ENCODE measurements around the gene BTBD9. TPM values are rescaled to one million over a fixed set of nuclear protein-coding genes. Genes with fewer than 3 reads are reported as not detected.

The BTBD9 gene
- total RNA-seq, 1 experiment from 2014 or later, result 10.8 TPM

GRCh38 chr6:38673397-38674165 is 33.9 kb upstream of the BTBD9 start:
- no peak for DNase-seq
- intact Hi-C loops (cut with micrococcal nuclease; ENCODE audit: unreplicated experiment), result loop anchor here (2.0 to 10.0 kb wide), 2 partner anchors 179 to 979 kb away; partner anchors contain the start of gene MDGA1
- H3K4me1 ChIP-seq (replicated peaks; ENCODE audit: insufficient read depth), result no peaks in the 10 kb centered on the region
- ChIA-PET POLR2A (ENCODE audit: unreplicated experiment) (no interaction called here), CTCF (no interaction called here)
- no TSS peak for BruUV-seq (replicated peaks)
- TF ChIP-seq EZH2 (IDR thresholded peaks at IDR 0.05; ENCODE audit: low read depth) (no peak), CTCF (conservative IDR thresholded peaks at IDR 0.05) (no peak)
- no peaks in the 10 kb centered on the region for H3K79me2 ChIP-seq (ENCODE audit: low read depth)
- no peak overlapping the region for H3K27ac ChIP-seq
- H3K4me3 ChIP-seq, result no peak overlapping the region
- no peaks in the 10 kb centered on the region for H3K27me3 ChIP-seq (ENCODE audit: insufficient read depth, low read depth)
- no peak overlapping the region for H2AFZ ChIP-seq
- no peak overlapping the region for H3K4me2 ChIP-seq
- H3F3A ChIP-seq (ENCODE audit: insufficient read depth, low read depth), result peaks cover 11% of the 10 kb centered on the region
- H4K20me1 ChIP-seq (ENCODE audit: insufficient read depth), result no peaks in the 10 kb centered on the region
- no peaks in the 10 kb centered on the region for H3K9me2 ChIP-seq (ENCODE audit: insufficient read depth)
- peaks cover 21% of the 10 kb centered on the region for H3K36me3 ChIP-seq (ENCODE audit: low read depth)
- no peaks in the 10 kb centered on the region for H3K9me3 ChIP-seq (ENCODE audit: insufficient read depth, low read depth)

- POLR2A ChIA-PET (ENCODE audit: unreplicated experiment), result no interaction called here
- Histone ChIP-seq H3K4me1 (replicated peaks; ENCODE audit: insufficient read depth) (no peaks in the 10 kb centered on the region), H3K4me2 (no peak overlapping the region), H3K27me3 (ENCODE audit: insufficient read depth, low read depth) (no peaks in the 10 kb centered on the region), H3K36me3 (ENCODE audit: low read depth) (peaks cover 11% of the 10 kb centered on the region; the same call in 1 of the 2 replicates), H3K9me2 (ENCODE audit: insufficient read depth) (no peaks in the 10 kb centered on the region), H2AFZ (no peak overlapping the region), H3K9me3 (ENCODE audit: insufficient read depth, low read depth) (no peaks in the 10 kb centered on the region), H3F3A (ENCODE audit: insufficient read depth, low read depth) (peaks cover 11% of the 10 kb centered on the region), H3K79me2 (ENCODE audit: low read depth) (no peaks in the 10 kb centered on the region), H3K4me3 (no peak overlapping the region), H3K27ac (no peak overlapping the region), H4K20me1 (ENCODE audit: insufficient read depth) (no peaks in the 10 kb centered on the region)
- intact Hi-C loops (cut with micrococcal nuclease; ENCODE audit: unreplicated experiment), result loop anchor here (2.0 to 10.0 kb wide), 2 partner anchors 177 to 977 kb away; partner anchors contain the start of gene MDGA1
- CTCF ChIA-PET, result no interaction called here
- TF ChIP-seq EZH2 (IDR thresholded peaks at IDR 0.05; ENCODE audit: low read depth), result no peak
- peak; percentile 78 for TF ChIP-seq CTCF (conservative IDR thresholded peaks at IDR 0.05)
- peak; percentile 17 to 42 for DNase-seq
- no TSS peak for BruUV-seq (replicated peaks)
These were observed 32.2 kb upstream of the BTBD9 start for GRCh38 chr6:38671885-38672467.

DNA sequence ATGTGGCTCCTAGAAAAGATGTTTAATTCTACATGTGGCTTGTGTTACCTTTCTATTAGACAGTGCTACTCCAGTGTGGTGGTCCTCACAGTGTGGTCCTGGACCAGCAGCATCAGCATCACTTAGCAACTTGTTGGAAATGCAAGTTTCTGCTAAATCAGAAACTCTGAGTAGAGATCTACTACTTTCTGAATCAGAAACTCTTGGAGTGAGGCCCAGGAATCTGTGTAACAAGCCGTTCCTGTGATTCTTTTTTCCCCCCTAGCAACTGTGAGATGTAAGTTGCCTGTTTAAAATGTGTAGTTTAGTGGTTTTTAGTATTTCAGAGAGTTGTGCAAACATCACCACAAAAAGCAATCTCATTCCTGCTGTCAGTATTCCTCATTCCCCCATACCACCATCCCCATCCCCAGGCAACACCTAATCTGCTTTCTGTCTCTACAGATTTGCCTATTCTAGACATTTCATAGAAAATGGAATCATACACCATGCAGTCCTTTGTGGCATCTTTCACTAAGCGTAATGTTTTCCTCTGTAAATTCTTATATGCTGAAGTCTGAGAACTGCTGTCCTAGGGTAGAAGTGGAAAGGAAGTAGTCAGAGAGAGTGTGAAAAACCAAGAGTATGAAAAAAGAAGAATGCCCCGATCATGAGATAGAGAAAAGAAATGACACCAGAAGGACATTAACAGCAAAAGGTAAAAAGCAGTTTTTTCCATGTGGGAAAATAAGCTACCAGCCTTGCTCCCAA is 18.9 kb upstream of the BTBD9 start:
- ChIA-PET CTCF (no interaction called here), POLR2A (ENCODE audit: unreplicated experiment) (no interaction called here)
- Histone ChIP-seq H3K79me2 (ENCODE audit: low read depth) (no peaks in the 10 kb centered on the region), H2AFZ (no peak overlapping the region), H3K9me3 (ENCODE audit: insufficient read depth, low read depth) (no peaks in the 10 kb centered on the region), H3K27ac (no peak overlapping the region), H4K20me1 (ENCODE audit: insufficient read depth) (no peaks in the 10 kb centered on the region), H3K36me3 (ENCODE audit: low read depth) (no peaks in the 10 kb centered on the region), H3K9me2 (ENCODE audit: insufficient read depth) (no peaks in the 10 kb centered on the region), H3K4me3 (no peak overlapping the region), H3K27me3 (ENCODE audit: insufficient read depth, low read depth) (no peaks in the 10 kb centered on the region), H3F3A (ENCODE audit: insufficient read depth, low read depth) (no peaks in the 10 kb centered on the region; the same call in 1 of the 2 replicates), H3K4me2 (no peak overlapping the region), H3K4me1 (replicated peaks; ENCODE audit: insufficient read depth) (no peaks in the 10 kb centered on the region)
- DNase-seq, result no peak
- TF ChIP-seq CTCF (conservative IDR thresholded peaks at IDR 0.05) (no peak), EZH2 (IDR thresholded peaks at IDR 0.05; ENCODE audit: low read depth) (no peak)
- no TSS peak for BruUV-seq (replicated peaks)
- intact Hi-C loops (cut with micrococcal nuclease; ENCODE audit: unreplicated experiment), result no loop called here

All from PC-9 (cell line).